Ishikawa (cell line): ENCODE measurements around the gene ZNF490.

Source experiments
- CREB1 ChIP-seq: IDR thresholded peaks from 2 replicates; pipeline ENCODE4 v1.6.1; 2012; ENCODE audit warnings: low read depth
- EGR1 ChIP-seq: IDR thresholded peaks from 2 replicates; pipeline ENCODE4 v1.6.1; 2012
- EP300 ChIP-seq: IDR thresholded peaks from 2 replicates; pipeline ENCODE4 v1.6.1; 2012; ENCODE audit warnings: borderline replicate concordance
- FOXM1 ChIP-seq: IDR thresholded peaks from 2 replicates; pipeline ENCODE4 v1.6.1; 2012; ENCODE audit warnings: low read depth, borderline replicate concordance
- TAF1 ChIP-seq: IDR thresholded peaks from 2 replicates; pipeline ENCODE4 v1.6.1; 2012; ENCODE audit warnings: low read depth, mild to moderate bottlenecking
- YY1 ChIP-seq: IDR thresholded peaks from 2 replicates; pipeline ENCODE4 v1.6.1; 2012; ENCODE audit warnings: low read depth
- ZBTB7A ChIP-seq: IDR thresholded peaks from 2 replicates; pipeline ENCODE4 v1.6.1; 2012; ENCODE audit warnings: low read depth

GRCh38 chr19:12656899-12657571, 46.4 kb upstream of the ZNF490 start:
- TF ChIP-seq ZBTB7A (no peak), YY1 (no peak), FOXM1 (no peak), EP300 (no peak), CREB1 (no peak), EGR1 (no peak), TAF1 (no peak)
